RWPE1 (cell line): ENCODE results near the gene PTX4.

ENCODE experiments used
- CTCF ChIA-PET: fragments of 350-600 bp; sonication (Branson Sonifier 250); formaldehyde crosslinking; extraction: SDS; loops from one replicate; lab custom pipeline; 2021; lab: Yijun Ruan, JAX
- POLR2A ChIA-PET: fragments of 400-600 bp; formaldehyde crosslinking; extraction: SDS; loops from one replicate; lab custom pipeline; 2020; ENCODE audit warnings: antibody characterized with exemption; ENCODE audit not compliant: low non-redundant PET; lab: Yijun Ruan, JAX
- DNase-seq: peaks from one replicate; pipeline ENCODE4 v3.0.0; 2012; ENCODE audit warnings: low spot score
- H3K27ac ChIP-seq: fragments of 450-650 bp; 2 replicates; pipeline ENCODE4 v1.5.1; 2017
- TF ChIP-seq, protein P1 (sequence below): fragments of 450-650 bp; conservative IDR thresholded peaks from 2 replicates; pipeline ENCODE4 v1.5.1; 2017; ENCODE audit warnings: low read depth, mild to moderate bottlenecking

Gene PTX4

DNA sequence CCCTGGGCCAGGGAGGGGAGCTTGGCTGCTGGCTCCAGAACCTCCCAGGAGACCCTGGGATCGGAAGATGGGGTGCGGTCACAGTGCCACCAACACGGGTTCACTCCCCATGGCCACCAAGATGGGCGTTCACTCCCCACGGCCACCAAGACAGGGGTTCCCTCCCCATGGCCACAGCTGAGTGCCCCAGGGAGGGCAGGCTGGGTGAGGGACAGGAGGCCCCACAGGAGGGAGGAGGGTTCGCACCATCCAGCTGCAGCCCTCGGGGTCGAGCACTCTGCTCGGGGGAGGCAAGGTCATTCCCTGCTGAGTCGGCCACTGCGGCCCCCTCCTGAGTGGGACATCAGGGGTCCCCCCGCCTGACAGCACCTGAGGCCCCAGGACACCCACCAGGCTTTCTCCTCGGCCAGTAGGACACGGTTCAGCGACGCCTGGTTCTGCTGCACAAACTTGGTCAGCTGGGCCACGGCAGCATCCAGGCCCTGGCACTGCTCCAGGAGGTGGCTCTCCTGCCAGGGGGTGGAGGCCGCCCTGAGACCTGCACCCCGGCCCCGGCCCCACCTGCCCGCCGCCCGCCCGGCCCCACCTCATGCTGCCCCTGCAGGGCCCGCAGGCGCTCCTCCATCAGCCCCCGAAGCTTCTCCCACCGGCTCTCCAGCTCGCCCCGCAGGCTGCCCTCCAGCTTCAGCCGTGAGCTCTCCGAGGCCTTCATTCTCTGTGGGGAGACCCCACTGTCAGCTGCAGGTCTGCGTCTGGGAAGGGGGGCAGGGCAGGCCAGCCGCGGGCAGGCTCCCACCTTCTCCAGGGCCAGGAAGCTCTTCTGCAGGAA, 50.3 kb downstream of the PTX4 start:
- DNase-seq: no peak
- TF ChIP-seq, protein P1, sequence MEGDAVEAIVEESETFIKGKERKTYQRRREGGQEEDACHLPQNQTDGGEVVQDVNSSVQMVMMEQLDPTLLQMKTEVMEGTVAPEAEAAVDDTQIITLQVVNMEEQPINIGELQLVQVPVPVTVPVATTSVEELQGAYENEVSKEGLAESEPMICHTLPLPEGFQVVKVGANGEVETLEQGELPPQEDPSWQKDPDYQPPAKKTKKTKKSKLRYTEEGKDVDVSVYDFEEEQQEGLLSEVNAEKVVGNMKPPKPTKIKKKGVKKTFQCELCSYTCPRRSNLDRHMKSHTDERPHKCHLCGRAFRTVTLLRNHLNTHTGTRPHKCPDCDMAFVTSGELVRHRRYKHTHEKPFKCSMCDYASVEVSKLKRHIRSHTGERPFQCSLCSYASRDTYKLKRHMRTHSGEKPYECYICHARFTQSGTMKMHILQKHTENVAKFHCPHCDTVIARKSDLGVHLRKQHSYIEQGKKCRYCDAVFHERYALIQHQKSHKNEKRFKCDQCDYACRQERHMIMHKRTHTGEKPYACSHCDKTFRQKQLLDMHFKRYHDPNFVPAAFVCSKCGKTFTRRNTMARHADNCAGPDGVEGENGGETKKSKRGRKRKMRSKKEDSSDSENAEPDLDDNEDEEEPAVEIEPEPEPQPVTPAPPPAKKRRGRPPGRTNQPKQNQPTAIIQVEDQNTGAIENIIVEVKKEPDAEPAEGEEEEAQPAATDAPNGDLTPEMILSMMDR: no peak
- no peak overlapping the region for H3K27ac ChIP-seq
- ChIA-PET CTCF (interaction anchor here (0.6 kb wide), 1 partner anchor 25 kb away, joined by 4 read pairs; no protein-coding TSS in a partner anchor), POLR2A (no interaction called here)

DNA sequence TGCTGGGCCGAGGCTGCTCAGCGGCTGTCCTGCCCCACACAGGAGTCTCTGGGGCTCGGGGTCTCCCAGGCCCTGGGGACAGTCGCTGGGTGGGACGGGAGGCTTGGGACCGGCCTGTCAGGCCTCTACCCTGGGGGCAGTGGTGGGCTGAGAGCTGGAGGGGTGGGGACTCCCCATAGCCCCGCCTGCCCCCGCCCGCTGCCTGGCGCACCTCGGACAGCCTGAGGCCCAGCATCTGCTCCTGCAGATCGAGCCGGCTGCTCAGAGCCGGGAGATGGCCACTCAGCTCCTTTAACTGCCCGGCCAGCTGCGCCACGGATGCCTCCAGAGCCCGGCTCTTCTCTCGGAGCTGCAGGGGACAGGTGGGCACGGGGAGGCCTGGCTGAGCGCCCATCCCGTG, 51.1 kb downstream of the PTX4 start:
- no peak for DNase-seq
- H3K27ac ChIP-seq: no peak overlapping the region
- TF ChIP-seq, protein P1: no peak
- ChIA-PET POLR2A (interaction anchor here (1.2 kb wide), 1 partner anchor 17 kb away, joined by 7 read pairs; the partner anchor contains the start of gene UQCC4), CTCF (no interaction called here)

DNA sequence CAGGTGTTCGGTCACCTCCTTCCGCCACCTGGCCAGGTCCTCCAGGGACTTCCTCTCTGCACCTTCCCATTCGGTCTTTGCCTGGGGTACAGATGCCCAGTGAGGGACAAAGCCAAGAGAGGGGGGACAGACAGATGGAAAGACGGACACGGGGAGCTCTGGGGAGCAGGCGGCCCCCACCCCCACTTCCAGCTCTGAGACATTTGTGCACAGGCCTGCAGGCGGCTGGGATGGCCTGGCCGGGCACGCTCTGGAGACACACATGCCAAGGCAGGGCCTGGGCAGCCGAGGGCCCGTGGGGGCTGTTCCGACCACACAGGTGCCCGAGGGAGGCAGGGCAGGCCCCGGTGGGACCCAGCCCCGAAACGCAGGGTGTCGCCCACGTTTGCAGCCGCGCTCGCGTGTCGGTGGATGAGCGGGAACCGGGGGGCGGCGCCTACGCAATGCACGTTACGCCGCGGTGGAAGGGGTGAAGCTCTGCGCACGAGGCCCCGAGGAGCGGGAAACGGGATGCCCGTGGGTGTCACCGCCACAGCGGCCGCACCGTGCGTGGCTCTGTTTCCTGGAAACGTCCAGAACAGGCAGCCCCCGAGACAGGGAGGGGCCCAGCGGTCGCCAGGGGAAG, 51.9 kb downstream of the PTX4 start:
- ChIA-PET POLR2A (interaction anchor here (1.2 kb wide), 1 partner anchor 16 kb away, joined by 7 read pairs; the partner anchor contains the start of gene UQCC4), CTCF (no interaction called here)
- DNase-seq: no peak
- TF ChIP-seq, protein P1: no peak
- H3K27ac ChIP-seq: no peak overlapping the region

DNA sequence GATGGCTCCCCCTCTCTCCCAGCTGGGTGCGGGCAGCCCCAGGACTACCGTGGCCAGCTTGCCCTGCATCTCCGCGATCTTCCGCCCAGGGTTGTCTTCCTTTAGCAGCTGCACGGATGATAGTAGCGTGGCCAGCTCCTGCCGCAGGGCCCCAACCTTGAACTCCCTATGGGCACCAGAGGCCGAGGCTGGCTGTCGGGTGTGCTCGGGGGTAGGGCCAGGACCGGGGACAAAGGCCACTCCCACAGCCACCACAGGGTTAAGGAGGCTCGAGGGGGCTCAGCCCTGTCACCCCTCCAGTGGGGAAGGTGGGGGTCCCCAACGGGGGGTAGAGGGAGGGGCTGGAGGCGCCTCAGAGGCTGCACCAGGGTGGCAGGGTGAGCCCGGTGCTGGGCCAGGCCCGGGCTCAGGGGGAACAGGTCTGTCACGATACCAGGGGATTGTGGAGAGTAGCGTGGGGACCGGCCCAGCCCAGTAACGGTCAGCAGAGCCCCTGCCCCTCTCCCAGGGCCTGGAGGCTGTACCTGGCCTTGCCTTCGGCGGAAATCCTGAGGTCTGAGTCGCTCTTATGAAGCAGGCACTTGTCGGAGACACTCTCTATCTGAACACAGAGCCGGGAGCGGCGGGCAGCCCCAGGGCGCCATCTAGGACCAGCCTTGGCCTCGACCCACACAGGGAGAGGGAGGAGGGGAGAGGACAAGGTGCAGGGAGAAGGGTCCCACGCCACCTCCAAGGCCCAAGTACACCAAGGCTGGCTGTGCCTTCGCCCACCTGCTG, 52.6 kb downstream of the PTX4 start:
- DNase-seq: no peak
- TF ChIP-seq, protein P1: no peak
- ChIA-PET CTCF (interaction anchor here (0.6 kb wide), 1 partner anchor 767 kb away, joined by 4 read pairs; no protein-coding TSS in a partner anchor), POLR2A (no interaction called here)
- H3K27ac ChIP-seq: no peak overlapping the region
